Cardiac fibroblast (primary cell): ENCODE data around the gene EFCAB12.
A peak's percentile ranks its signal among the peaks of the same experiment; 100 is the strongest.

Experiments
- DNase-seq, 2 donors: peaks; one replicate each; pipeline versions ENCODE4 v3.0.0 to v3.0.0-alpha.2; 2010; ENCODE audit warnings: low read depth in 2 of 2
- H3K4me3 ChIP-seq, 2 donors: replicated peaks in 1 of 2; 1 replicate in 1 of 2; 2 replicates in 1 of 2; pipeline ENCODE4 v1.5.1; 2011; ENCODE audit warnings: low read depth in 2 of 2, low read length in 2 of 2, mild to moderate bottlenecking in 2 of 2, moderate library complexity in 1 of 2
- TF ChIP-seq, protein P1 (sequence below): IDR thresholded peaks from one replicate; pipeline ENCODE4 v1.5.1; 2011; ENCODE audit warnings: low read depth, mild to moderate bottlenecking, low read length, inconsistent platforms

EFCAB12 gene

DNA sequence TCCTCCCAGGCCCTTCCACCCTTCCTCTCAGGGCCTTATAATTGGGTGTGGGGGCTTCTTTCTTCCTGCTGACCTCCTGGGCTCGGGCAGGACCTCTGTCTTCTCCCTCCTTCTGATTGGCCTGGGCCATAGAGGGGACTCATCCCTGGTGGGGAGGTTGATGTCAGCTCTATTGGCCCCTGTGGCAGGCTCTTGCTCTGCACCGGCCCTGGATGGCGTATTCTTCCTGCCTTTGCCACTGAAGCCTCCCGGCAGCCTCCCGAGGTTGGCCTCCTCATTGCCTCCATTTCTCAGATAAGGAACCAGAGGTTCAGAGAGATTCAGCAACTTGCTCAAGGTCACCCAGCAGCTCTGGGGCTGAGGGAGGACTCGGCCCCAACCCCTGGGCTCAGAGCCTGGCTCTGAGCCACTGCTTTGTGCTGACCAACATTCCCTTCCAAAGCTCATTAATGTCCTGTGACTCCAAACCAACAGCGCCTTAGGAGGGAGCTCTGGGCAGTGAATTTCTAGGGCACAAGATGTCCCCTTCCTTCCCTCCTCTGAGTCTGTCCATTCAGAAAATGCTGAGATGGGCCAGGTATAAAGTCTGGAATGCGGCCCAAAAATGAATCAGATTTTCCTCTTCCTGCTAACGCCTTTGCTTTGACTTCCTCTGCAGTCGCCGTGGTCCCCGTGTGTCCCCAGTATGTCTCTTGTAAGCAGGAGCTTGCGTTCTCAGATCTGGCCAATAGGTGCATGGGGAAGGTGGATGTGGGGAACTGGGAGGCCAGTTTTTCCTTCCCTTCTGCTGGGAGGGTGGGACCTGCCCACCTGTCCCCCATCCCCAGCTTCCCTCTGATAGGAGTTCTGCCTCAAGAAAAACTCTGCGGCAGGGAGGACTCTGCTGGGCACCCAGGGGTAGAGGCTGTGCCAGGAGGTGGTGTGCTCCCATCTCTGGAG lies 75.5 kb downstream of the EFCAB12 start:
- peak in 1 of 2 donors; percentile 23 for DNase-seq
- TF ChIP-seq, protein P1, sequence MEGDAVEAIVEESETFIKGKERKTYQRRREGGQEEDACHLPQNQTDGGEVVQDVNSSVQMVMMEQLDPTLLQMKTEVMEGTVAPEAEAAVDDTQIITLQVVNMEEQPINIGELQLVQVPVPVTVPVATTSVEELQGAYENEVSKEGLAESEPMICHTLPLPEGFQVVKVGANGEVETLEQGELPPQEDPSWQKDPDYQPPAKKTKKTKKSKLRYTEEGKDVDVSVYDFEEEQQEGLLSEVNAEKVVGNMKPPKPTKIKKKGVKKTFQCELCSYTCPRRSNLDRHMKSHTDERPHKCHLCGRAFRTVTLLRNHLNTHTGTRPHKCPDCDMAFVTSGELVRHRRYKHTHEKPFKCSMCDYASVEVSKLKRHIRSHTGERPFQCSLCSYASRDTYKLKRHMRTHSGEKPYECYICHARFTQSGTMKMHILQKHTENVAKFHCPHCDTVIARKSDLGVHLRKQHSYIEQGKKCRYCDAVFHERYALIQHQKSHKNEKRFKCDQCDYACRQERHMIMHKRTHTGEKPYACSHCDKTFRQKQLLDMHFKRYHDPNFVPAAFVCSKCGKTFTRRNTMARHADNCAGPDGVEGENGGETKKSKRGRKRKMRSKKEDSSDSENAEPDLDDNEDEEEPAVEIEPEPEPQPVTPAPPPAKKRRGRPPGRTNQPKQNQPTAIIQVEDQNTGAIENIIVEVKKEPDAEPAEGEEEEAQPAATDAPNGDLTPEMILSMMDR, result no peak
- no peak overlapping the region for H3K4me3 ChIP-seq

DNA sequence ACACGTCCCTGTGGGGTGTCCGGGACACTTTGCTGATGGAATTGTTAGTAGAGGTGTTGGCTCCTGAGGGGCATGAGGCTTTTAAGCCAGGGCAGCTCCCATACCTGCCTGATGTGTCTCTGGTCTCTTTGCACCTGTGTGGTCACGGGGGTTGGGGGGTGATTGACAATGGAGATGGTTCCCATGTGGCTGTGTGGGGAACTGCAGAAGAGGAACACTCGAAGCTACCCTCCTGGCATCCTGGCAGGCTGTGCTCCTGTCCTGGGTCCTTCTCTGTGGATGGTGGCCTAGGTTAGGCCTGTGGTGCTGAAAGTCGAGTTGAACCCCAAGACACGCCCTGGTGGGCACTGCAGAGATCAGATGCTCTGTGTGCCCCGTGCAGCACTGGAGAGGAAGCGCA lies 76.4 kb downstream of the EFCAB12 start:
- no peak overlapping the region for H3K4me3 ChIP-seq
- DNase-seq, result no peak
- TF ChIP-seq, protein P1, result peak; percentile 18
